HG03558 (cell line): ENCODE measurements around the gene RNF32.

Experiments used
- ATAC-seq: cut with Tn5 transposase; IDR thresholded peaks from one replicate; pipeline ENCODE4 v1.9.1; 2021; ENCODE audit warnings: moderate number of reproducible peaks; ENCODE audit not compliant: unreplicated experiment; ENCODE audit errors: extremely low read depth

Gene RNF32

DNA sequence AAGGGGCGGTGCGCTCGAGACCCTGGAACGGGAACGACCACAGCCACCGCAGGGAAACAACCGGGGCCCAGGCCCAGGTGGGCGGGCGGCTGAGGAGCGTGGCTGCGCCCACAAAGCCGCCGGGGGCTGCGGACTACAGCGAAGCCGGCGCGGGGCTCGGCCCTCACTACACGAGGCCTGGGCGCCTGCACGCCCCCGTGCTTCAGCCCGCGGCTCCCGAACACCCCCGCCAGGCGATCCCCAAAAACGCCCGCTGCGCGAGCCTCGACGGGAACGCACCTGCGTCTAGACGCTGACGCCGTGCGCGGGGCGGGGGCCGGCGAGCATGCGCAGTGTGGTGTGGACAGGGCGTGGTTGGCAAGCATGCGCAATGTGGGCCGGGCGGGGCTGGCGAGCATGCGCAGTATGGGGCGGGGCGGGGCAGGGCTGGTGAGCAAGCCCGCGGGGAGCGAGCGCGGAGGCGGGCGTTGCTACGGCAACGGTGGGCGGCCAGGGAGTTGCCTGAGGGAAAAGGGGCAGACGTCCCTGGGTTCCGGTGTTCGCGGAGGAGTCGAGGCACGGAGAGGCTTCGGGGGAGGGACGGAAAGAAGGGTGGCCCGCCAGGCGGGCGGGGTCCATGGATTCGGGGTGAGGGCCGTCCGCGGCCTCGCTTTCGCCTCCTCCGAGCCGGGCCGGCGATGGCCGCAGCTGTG lies at the start of gene RNF32:
TSS of gene RNF32 (plus strand) at position 518 of the 692 bp plus-strand sequence. CDS start 3,104 bp downstream, outside the sequence.
- ATAC-seq: peak; percentile 56

GRCh38 chr7:156592155-156592884 lies 48.3 kb upstream of the RNF32 start:
- ATAC-seq: no peak

- ATAC-seq: no peak
These were observed 46.1 kb upstream of the RNF32 start for GRCh38 chr7:156594283-156595080.

GRCh38 chr7:156600496-156600895 lies 40.1 kb upstream of the RNF32 start:
- no peak for ATAC-seq

GRCh38 chr7:156602283-156602682 lies 38.3 kb upstream of the RNF32 start:
- ATAC-seq: no peak

GRCh38 chr7:156603011-156603410 lies 37.6 kb upstream of the RNF32 start:
- ATAC-seq: no peak

DNA sequence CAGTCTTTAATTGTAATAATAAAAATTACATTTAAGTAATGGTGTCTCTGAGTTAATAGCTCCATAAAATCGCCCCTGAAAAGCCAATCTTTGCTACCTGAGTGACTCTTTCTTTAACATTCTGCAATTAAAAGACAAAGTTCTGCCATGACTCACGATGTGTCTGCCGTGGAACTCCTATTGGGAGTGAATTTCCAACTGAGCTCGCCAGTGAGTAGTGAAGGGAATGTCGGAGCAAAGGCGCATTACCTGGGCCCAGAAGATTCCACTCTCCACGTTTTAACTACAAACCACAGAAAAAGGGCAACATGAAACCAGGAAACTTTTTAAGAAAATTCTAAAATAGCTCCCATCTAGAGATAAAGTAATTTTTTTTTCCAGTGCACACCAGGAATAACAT lies 36.9 kb upstream of the RNF32 start:
- ATAC-seq: no peak

GRCh38 chr7:156604311-156604710 lies 36.3 kb upstream of the RNF32 start:
- no peak for ATAC-seq

- ATAC-seq: no peak
These were observed 35.5 kb upstream of the RNF32 start for GRCh38 chr7:156604836-156605695.

DNA sequence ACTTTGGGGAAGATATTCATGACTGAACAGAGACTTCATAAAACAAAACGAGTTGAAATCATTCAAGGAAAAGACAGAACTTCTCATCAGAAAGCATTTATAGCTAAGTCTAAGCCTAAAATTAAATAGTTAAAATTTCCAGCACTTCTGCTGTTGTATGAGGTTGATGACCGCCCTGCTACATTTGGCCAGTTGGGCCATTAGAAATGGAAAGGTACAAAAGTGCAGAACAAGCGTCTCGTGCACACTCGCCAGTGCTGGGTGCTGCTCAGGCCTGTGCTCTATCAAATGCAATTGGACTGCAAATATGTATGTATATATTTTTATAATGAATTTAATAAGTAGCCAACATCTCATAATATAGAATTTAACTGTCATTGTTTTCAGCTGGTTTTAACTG lies 34.4 kb upstream of the RNF32 start:
- ATAC-seq: no peak

DNA sequence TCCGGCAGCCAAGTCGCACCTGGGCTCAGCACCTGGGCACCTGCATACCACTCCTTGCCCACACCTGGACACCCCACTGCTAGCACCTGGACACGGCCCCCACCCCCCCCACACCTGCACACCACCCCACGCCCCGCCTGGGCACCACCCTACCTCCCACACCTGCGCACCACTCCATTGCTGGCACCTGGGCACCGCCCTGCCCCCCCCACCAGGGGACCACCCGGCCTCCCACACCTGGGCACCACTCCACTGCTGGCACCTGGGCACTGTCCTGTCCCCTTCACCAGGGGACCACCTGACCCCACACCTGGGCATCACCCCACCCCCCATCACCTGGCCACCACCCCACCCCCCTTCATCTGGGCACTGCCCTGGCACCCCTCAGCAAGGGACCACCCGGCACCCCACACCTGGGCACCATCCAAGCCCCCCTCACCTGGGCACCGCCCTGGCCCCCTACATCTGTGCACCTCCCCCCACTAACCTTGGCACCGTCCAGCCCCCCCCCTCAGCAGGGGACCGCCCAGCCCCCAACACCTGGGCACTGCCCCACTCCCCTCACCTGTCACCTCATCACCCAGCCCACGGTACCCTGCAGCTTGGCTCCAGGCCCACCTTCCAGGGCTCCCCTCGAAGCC lies 33.8 kb upstream of the RNF32 start:
- no peak for ATAC-seq

DNA sequence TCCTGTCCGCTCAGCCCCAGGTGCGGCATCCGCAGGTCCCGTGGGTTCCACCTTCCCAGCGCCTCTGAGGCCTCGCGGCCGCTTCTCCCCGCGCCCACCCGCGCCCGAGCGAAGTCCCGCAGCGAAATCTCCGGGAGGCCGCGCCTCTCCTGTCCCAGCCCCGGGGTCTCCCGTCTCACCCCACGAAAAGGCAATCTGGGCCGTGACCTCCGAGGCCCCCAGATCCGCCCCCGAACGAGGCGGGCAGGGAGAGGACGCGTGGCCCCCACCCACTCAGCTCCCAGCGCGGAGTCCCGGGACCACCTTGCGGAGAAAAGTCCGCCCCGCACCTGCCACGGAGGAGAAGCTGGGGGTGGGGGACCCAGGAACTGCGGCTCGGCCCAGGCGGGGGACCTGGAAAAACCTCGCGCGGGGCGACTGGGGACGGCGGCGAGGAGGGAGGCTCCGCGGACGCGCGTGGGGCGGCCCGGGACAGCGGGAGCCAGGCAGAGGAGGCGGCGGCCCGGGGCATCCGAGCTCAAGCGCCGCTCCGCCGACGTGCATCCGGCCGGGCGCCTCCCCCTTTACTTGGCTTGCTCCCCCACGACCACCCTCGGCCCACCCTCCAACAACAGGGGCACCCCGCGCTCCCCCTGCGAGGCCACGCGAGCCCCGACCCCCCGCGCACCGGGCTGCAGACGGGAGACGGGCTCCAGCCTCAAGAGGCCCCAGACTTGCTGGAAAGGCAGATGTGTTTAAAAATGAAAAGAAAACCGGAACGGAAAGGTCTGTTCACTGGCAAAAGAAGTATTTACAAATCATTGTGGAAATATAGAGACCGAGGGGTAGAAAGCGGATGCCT lies 33.0 kb upstream of the RNF32 start:
- ATAC-seq: no peak

- no peak for ATAC-seq
These were observed 32.4 kb upstream of the RNF32 start for GRCh38 chr7:156608173-156608478.

- ATAC-seq: no peak
These were observed 31.3 kb upstream of the RNF32 start for GRCh38 chr7:156609010-156609877.

GRCh38 chr7:156610130-156610529 lies 30.4 kb upstream of the RNF32 start:
- no peak for ATAC-seq

- no peak for ATAC-seq
These were observed 30.0 kb upstream of the RNF32 start for GRCh38 chr7:156610601-156611000.

- no peak for ATAC-seq
These were observed 29.3 kb upstream of the RNF32 start for GRCh38 chr7:156611014-156612010.
